ENCODE data around the gene CNFN.

CNFN gene

GRCh38 chr19:42407816-42408175 is 17.7 kb upstream of the CNFN start:
- FAIRE-seq, result no peak

- no peak for FAIRE-seq
These were observed 17.2 kb upstream of the CNFN start for GRCh38 chr19:42407085-42407815.

- no peak for FAIRE-seq
These were observed 16.0 kb upstream of the CNFN start for GRCh38 chr19:42406111-42406510.

GRCh38 chr19:42403586-42403985 is 13.5 kb upstream of the CNFN start:
- FAIRE-seq, result no peak

GRCh38 chr19:42402376-42403116 is 12.4 kb upstream of the CNFN start:
- FAIRE-seq, result no peak

GRCh38 chr19:42401365-42402303 is 11.5 kb upstream of the CNFN start:
- no peak for FAIRE-seq

- no peak for FAIRE-seq
These were observed 10.3 kb upstream of the CNFN start for GRCh38 chr19:42400404-42400803.

GRCh38 chr19:42397263-42398166 is 7.4 kb upstream of the CNFN start:
- FAIRE-seq, result no peak

GRCh38 chr19:42396381-42397262 is 6.5 kb upstream of the CNFN start:
- FAIRE-seq, result peak; percentile 96

- no peak for FAIRE-seq
These were observed 4.7 kb upstream of the CNFN start for GRCh38 chr19:42394751-42395150.

GRCh38 chr19:42392165-42392564 is 2.1 kb upstream of the CNFN start:
- FAIRE-seq, result no peak

GRCh38 chr19:42388851-42389489 is 1.1 kb downstream of the CNFN start:
- no peak for FAIRE-seq

GRCh38 chr19:42386974-42387707 is 3.0 kb downstream of the CNFN start:
- no peak for FAIRE-seq

GRCh38 chr19:42380155-42380554 is 9.9 kb downstream of the CNFN start:
- FAIRE-seq, result no peak

- FAIRE-seq, result no peak
These were observed 11.6 kb downstream of the CNFN start for GRCh38 chr19:42378225-42379215.

- FAIRE-seq, result no peak
These were observed 13.9 kb downstream of the CNFN start for GRCh38 chr19:42376177-42376555.

- no peak for FAIRE-seq
These were observed 14.5 kb downstream of the CNFN start for GRCh38 chr19:42375415-42376176.

- no peak for FAIRE-seq
These were observed 15.2 kb downstream of the CNFN start for GRCh38 chr19:42374826-42375376.
